Tibial nerve (tissue), 4 donors: ENCODE results near the gene DLGAP1. TPM values are rescaled to one million over a fixed set of nuclear protein-coding genes. Genes with fewer than 3 reads are reported as not detected.
A peak's percentile ranks its signal among the peaks of the same experiment; 100 is the strongest.

ENCODE experiments used
- DNase-seq, 2 donors: peaks; one replicate each; pipeline ENCODE4 v3.0.0-alpha.2; 2019; ENCODE audit warnings: low spot score in 2 of 2
- H3K27ac ChIP-seq, 4 donors: fragments of 200-600 bp; sonication (generic) in 3 of 4; one replicate each; pipeline ENCODE4 v1.5.1; 2017 to 2019; ENCODE audit warnings: mild to moderate bottlenecking in 1 of 4
- H3K27me3 ChIP-seq, 2 donors: fragments of 200-600 bp; sonication (generic) in 1 of 2; one replicate each; pipeline versions ENCODE4 v1.5.1 to v1.6.0; 2017 to 2019
- H3K36me3 ChIP-seq, 3 donors: fragments of 200-600 bp; sonication (generic); one replicate each; pipeline ENCODE4 v1.5.1; 2018 to 2019
- H3K4me1 ChIP-seq, 4 donors: fragments of 200-600 bp; sonication (generic) in 3 of 4; one replicate each; pipeline ENCODE4 v1.5.1; 2017 to 2019
- H3K4me3 ChIP-seq, 4 donors: fragments of 200-600 bp; sonication (generic) in 3 of 4; one replicate each; pipeline ENCODE4 v1.5.1; 2017 to 2019; ENCODE audit warnings: mild to moderate bottlenecking in 1 of 4, moderate library complexity in 1 of 4
- H3K9me3 ChIP-seq, 4 donors: fragments of 200-600 bp; sonication (generic) in 3 of 4; one replicate each; pipeline ENCODE4 v1.5.1; 2017 to 2019
- EP300 ChIP-seq, 2 donors: sonication (generic); formaldehyde crosslinking; IDR thresholded peaks; one replicate each; pipeline ENCODE4 v1.6.1; 2017; ENCODE audit warnings: antibody characterized with exemption in 2 of 2, mild to moderate bottlenecking in 1 of 2
- POLR2A ChIP-seq, 2 donors: fragments of 450-650 bp; IDR thresholded peaks; one replicate each; pipeline ENCODE4 v1.6.1; 2017; ENCODE audit warnings: antibody characterized with exemption in 2 of 2, mild to moderate bottlenecking in 2 of 2, moderate library complexity in 2 of 2
- WGBS, 2 donors: methylation state at CpG; one replicate each; pipeline ENCODE4 v1.1.5; 2018; 5-methylcytosine and 5-hydroxymethylcytosine counted together
- total RNA-seq, 4 donors: library from RNA; depleted of rRNA; stranded (reverse); fragments of >200 nt; gene quantifications; one replicate each; pipeline ENCODE4 v1.1.0, GENCODE V29; 2016
- TF ChIP-seq, protein P1 (sequence below), 5 experiments: fragments of 200-600 bp in 3 of 5; fragments of 450-650 bp in 2 of 5; sonication (generic) in 3 of 5; IDR thresholded peaks; one replicate each; pipeline ENCODE4 v1.5.1; 2016 to 2019; ENCODE audit warnings: antibody characterized with exemption in 5 of 5, mild to moderate bottlenecking in 3 of 5, moderate library complexity in 2 of 5

Gene DLGAP1
- total RNA-seq, 4 donors from 2014 or later = 1.5 to 18.3 (median 2.5) TPM

- Histone ChIP-seq H3K36me3 (no peaks in the 10 kb centered on the region), H3K27ac (no peak overlapping the region), H3K4me3 (no peak overlapping the region), H3K27me3 (no peaks in the 10 kb centered on the region), H3K9me3 (no peaks in the 10 kb centered on the region), H3K4me1 (no peaks in the 10 kb centered on the region)
- DNase-seq = no peak
- TF ChIP-seq POLR2A (IDR thresholded peaks at IDR 0.05) (no peak), EP300 (IDR thresholded peaks at IDR 0.05) (no peak)
- TF ChIP-seq, protein P1, sequence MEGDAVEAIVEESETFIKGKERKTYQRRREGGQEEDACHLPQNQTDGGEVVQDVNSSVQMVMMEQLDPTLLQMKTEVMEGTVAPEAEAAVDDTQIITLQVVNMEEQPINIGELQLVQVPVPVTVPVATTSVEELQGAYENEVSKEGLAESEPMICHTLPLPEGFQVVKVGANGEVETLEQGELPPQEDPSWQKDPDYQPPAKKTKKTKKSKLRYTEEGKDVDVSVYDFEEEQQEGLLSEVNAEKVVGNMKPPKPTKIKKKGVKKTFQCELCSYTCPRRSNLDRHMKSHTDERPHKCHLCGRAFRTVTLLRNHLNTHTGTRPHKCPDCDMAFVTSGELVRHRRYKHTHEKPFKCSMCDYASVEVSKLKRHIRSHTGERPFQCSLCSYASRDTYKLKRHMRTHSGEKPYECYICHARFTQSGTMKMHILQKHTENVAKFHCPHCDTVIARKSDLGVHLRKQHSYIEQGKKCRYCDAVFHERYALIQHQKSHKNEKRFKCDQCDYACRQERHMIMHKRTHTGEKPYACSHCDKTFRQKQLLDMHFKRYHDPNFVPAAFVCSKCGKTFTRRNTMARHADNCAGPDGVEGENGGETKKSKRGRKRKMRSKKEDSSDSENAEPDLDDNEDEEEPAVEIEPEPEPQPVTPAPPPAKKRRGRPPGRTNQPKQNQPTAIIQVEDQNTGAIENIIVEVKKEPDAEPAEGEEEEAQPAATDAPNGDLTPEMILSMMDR (IDR thresholded peaks at IDR 0.05) = no peak
- WGBS, 2 donors = 90 to 96% methylated on average over 5 of the region's 5 CpGs
These were observed 823.2 kb downstream of the DLGAP1 start for GRCh38 chr18:3631887-3632286.

DNA sequence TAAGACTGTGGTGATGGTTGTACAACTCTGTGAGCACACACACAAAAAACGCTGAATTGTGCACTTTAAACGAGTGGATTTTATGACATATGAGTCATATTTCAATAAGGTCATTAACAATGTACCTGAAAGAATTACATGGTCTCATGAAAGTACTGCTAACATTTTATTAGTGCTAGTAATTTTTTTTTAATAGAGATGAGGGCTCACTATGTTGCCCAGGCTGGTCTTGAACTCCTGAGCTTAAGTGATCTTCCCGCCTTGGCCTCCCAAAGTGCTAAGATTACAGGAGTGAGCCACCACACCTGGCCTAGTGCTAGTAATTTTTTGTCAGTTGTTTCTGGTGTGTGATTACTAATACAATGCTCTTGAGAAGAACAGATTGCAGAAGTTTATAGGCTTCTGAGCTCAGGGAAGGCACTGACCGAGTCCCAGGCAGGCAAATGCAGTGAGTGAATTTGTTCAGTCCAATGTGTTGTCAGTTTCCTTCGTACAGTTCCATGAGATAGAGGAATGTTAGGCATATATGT is 828.1 kb downstream of the DLGAP1 start:
- no peak for DNase-seq
- TF ChIP-seq EP300 (IDR thresholded peaks at IDR 0.05) (no peak), POLR2A (IDR thresholded peaks at IDR 0.05) (no peak)
- TF ChIP-seq, protein P1 (IDR thresholded peaks at IDR 0.05) = no peak
- H3K27ac ChIP-seq = no peak overlapping the region
- H3K4me1 ChIP-seq = peaks cover 0 to 33% (median 32%) of the 10 kb centered on the region in 4 donors
- 76 to 80% methylated on average over 5 of the region's 5 CpGs for WGBS, 2 donors
- H3K4me3 ChIP-seq = no peak overlapping the region
- no peaks in the 10 kb centered on the region for H3K9me3 ChIP-seq
- no peaks in the 10 kb centered on the region for H3K27me3 ChIP-seq
- no peaks in the 10 kb centered on the region for H3K36me3 ChIP-seq

DNA sequence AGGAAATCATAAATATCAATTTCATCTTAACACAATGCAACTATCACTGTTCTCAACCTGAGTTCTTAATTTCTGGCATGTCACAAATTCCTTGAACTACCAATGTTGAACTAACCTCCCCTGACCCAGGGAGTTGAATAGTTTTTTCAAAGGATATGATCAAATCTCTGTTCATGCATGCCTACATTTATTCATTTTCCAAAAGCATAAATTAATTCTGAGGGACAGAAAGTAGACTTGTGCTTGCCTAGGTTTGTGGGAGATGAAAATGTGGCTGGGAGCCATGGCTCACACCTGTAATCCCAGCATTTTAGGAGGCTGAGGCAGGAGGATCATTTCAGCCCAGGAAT is 829.4 kb downstream of the DLGAP1 start:
- no peaks in the 10 kb centered on the region for H3K36me3 ChIP-seq
- no peak for DNase-seq
- H3K4me3 ChIP-seq = no peak overlapping the region
- peak overlapping the region in 2 of 4 donors; percentile 83 to 89 for H3K27ac ChIP-seq
- no peak for TF ChIP-seq EP300 (IDR thresholded peaks at IDR 0.05)
- TF ChIP-seq POLR2A (IDR thresholded peaks at IDR 0.05) = no peak
- TF ChIP-seq, protein P1 (IDR thresholded peaks at IDR 0.05) = no peak
- peaks cover 0 to 38% (median 35%) of the 10 kb centered on the region in 4 donors for H3K4me1 ChIP-seq
- no peaks in the 10 kb centered on the region for H3K27me3 ChIP-seq
- H3K9me3 ChIP-seq = no peaks in the 10 kb centered on the region

GRCh38 chr18:3624935-3625741 is 830.0 kb downstream of the DLGAP1 start:
- DNase-seq = peak in 1 of 2 donors; percentile 35
- no peak overlapping the region for H3K4me3 ChIP-seq
- TF ChIP-seq POLR2A (IDR thresholded peaks at IDR 0.05) (no peak), EP300 (IDR thresholded peaks at IDR 0.05) (no peak)
- TF ChIP-seq, protein P1 (IDR thresholded peaks at IDR 0.05) = no peak
- peaks cover 0 to 38% (median 35%) of the 10 kb centered on the region in 4 donors for H3K4me1 ChIP-seq
- no peaks in the 10 kb centered on the region for H3K27me3 ChIP-seq
- no peaks in the 10 kb centered on the region for H3K9me3 ChIP-seq
- H3K36me3 ChIP-seq = no peaks in the 10 kb centered on the region
- H3K27ac ChIP-seq = peak overlapping the region in 3 of 4 donors; percentile 78 to 89 (median 83)
- WGBS, 2 donors = 53 to 55% methylated on average over 9 of the region's 9 CpGs

- Histone ChIP-seq H3K4me3 (peak overlapping the region in 2 of 4 donors; percentile 4 to 11), H3K9me3 (no peaks in the 10 kb centered on the region), H3K4me1 (peaks cover 0 to 38% (median 35%) of the 10 kb centered on the region in 4 donors), H3K36me3 (no peaks in the 10 kb centered on the region), H3K27ac (peak overlapping the region; percentile 70 to 89 (median 80)), H3K27me3 (no peaks in the 10 kb centered on the region)
- WGBS, 2 donors = 39 to 67% methylated on average over 2 of the region's 2 CpGs
- TF ChIP-seq, protein P1 (IDR thresholded peaks at IDR 0.05) = no peak
- no peak for TF ChIP-seq POLR2A (IDR thresholded peaks at IDR 0.05)
- TF ChIP-seq EP300 (IDR thresholded peaks at IDR 0.05) = no peak
- DNase-seq = no peak
These were observed 830.6 kb downstream of the DLGAP1 start for GRCh38 chr18:3624546-3624934.
